ENCODE data around the gene SAMD9L.

Gene SAMD9L

GRCh38 chr7:93148727-93149126 is 542 bp upstream of the SAMD9L start:
- TF ChIP-seq CTCF (conservative IDR thresholded peaks at IDR 0.05; ENCODE audit: low read depth) = no peak
- no peak for DNase-seq (ENCODE audit: low spot score)
- H3K27ac ChIP-seq = no peak overlapping the region
- POLR2A ChIA-PET (ENCODE audit: low non-redundant PET) = no interaction called here
- CTCF ChIA-PET = no interaction called here

GRCh38 chr7:93147363-93147762 is 822 bp downstream of the SAMD9L start:
- no peak overlapping the region for H3K27ac ChIP-seq
- peak; percentile 41 for DNase-seq (ENCODE audit: low spot score)
- POLR2A ChIA-PET (ENCODE audit: low non-redundant PET) = no interaction called here

GRCh38 chr7:93146472-93147141 is 1.6 kb downstream of the SAMD9L start:
- CTCF ChIA-PET = interaction anchor here (0.6 kb wide), 2 partner anchors 27 to 931 kb away, joined by 3 to 4 read pairs; no protein-coding TSS in a partner anchor
- no peak for DNase-seq (ENCODE audit: low spot score)
- POLR2A ChIA-PET (ENCODE audit: low non-redundant PET) = no interaction called here
- no peak for TF ChIP-seq CTCF (conservative IDR thresholded peaks at IDR 0.05; ENCODE audit: low read depth)
- H3K27ac ChIP-seq = no peak overlapping the region

More at GRCh38 chr7:93147363-93147762, 822 bp downstream of the SAMD9L start:
- CTCF ChIA-PET = no interaction called here
- TF ChIP-seq CTCF (conservative IDR thresholded peaks at IDR 0.05; ENCODE audit: low read depth) = no peak

GRCh38 chr7:93146036-93146435 is 2.1 kb downstream of the SAMD9L start:
- no peak for TF ChIP-seq CTCF (conservative IDR thresholded peaks at IDR 0.05; ENCODE audit: low read depth)
- H3K27ac ChIP-seq = no peak overlapping the region
- POLR2A ChIA-PET (ENCODE audit: low non-redundant PET) = no interaction called here
- CTCF ChIA-PET = no interaction called here
- DNase-seq (ENCODE audit: low spot score) = no peak

GRCh38 chr7:93145354-93145753 is 2.8 kb downstream of the SAMD9L start:
- ChIA-PET POLR2A (ENCODE audit: low non-redundant PET) (no interaction called here), CTCF (no interaction called here)
- DNase-seq (ENCODE audit: low spot score) = no peak
- no peak overlapping the region for H3K27ac ChIP-seq
- no peak for TF ChIP-seq CTCF (conservative IDR thresholded peaks at IDR 0.05; ENCODE audit: low read depth)

GRCh38 chr7:93142127-93142526 is 6.1 kb downstream of the SAMD9L start:
- H3K27ac ChIP-seq = no peak overlapping the region
- no peak for TF ChIP-seq CTCF (conservative IDR thresholded peaks at IDR 0.05; ENCODE audit: low read depth)
- ChIA-PET POLR2A (ENCODE audit: low non-redundant PET) (no interaction called here), CTCF (no interaction called here)
- no peak for DNase-seq (ENCODE audit: low spot score)

Data from RWPE1 (cell line).